OCI-LY7 (cell line): ENCODE measurements around the gene TOM1L2. TPM values are rescaled to one million over a fixed set of nuclear protein-coding genes. Genes with fewer than 3 reads are reported as not detected.

Experiments
- BruUV-seq: library from RNA; stranded (reverse); fragments of 400-500 nt; replicated peaks from 2 replicates; lab custom pipeline; 2021; lab: Mats Ljungman, UMichigan
- CTCF ChIA-PET: fragments of 300-600 bp; sonication (Branson Sonifier 250); formaldehyde crosslinking; loops from one replicate; lab custom pipeline; 2022; ENCODE audit warnings: antibody characterized with exemption; ENCODE audit not compliant: unreplicated experiment; lab: Charles Lee
- POLR2A ChIA-PET: fragments of 300-600 bp; sonication (Branson Sonifier 250); formaldehyde crosslinking; loops from one replicate; lab custom pipeline; 2022; ENCODE audit warnings: antibody characterized with exemption; lab: Charles Lee
- DNase-seq: peaks from one replicate; pipeline ENCODE4 v3.0.0-alpha.2; 2015; ENCODE audit warnings: low spot score
- H2AFZ ChIP-seq: fragments of 200-600 bp; sonication (generic), shearing (Covaris generic); 2 replicates; pipeline ENCODE4 v1.6.1; 2014; ENCODE audit warnings: mild to moderate bottlenecking, antibody characterized with exemption, low read length, moderate library complexity
- H3K27ac ChIP-seq: fragments of 200-600 bp; sonication (generic); 2 replicates; pipeline ENCODE4 v1.5.1; 2014; ENCODE audit warnings: mixed run types, low read depth, mild to moderate bottlenecking, moderate library complexity, low read length, inconsistent platforms; ENCODE audit not compliant: poor library complexity, severe bottlenecking
- H3K36me3 ChIP-seq: fragments of 200-600 bp; sonication (generic); 2 replicates; pipeline ENCODE4 v1.6.1; 2014; ENCODE audit warnings: mild to moderate bottlenecking, antibody characterized with exemption, low read length, moderate library complexity, mixed read lengths; ENCODE audit not compliant: insufficient read depth
- H3K4me1 ChIP-seq: fragments of 200-600 bp; sonication (generic); 2 replicates; pipeline ENCODE4 v1.5.1; 2014; ENCODE audit warnings: mild to moderate bottlenecking, low read length; ENCODE audit not compliant: insufficient read depth, poor library complexity, severe bottlenecking
- H3K4me2 ChIP-seq: fragments of 200-600 bp; sonication (generic); 2 replicates; pipeline ENCODE4 v1.6.1; 2014; ENCODE audit warnings: mild to moderate bottlenecking, low read length
- H3K4me3 ChIP-seq: fragments of 200-600 bp; sonication (generic); 2 replicates; pipeline ENCODE4 v1.5.1; 2014; ENCODE audit warnings: mild to moderate bottlenecking, low read depth, low read length; ENCODE audit not compliant: poor library complexity, severe bottlenecking
- H3K79me2 ChIP-seq: fragments of 200-600 bp; sonication (generic); 2 replicates; pipeline ENCODE4 v1.6.1; 2016; ENCODE audit warnings: low read depth, mild to moderate bottlenecking, low read length, moderate library complexity, mixed read lengths; ENCODE audit not compliant: insufficient read depth
- H3K9me2 ChIP-seq: fragments of 200-600 bp; sonication (generic); 2 replicates; pipeline ENCODE4 v1.6.1; 2016; ENCODE audit warnings: mild to moderate bottlenecking, low read length, mixed read lengths; ENCODE audit not compliant: insufficient read depth
- H3K9me3 ChIP-seq: fragments of 200-600 bp; sonication (generic); 2 replicates; pipeline ENCODE4 v1.6.1; 2014; ENCODE audit warnings: mild to moderate bottlenecking, mixed run types, low read length, mixed read lengths
- H4K20me1 ChIP-seq: fragments of 200-600 bp; sonication (generic); 2 replicates; pipeline ENCODE4 v1.6.1; 2014; ENCODE audit warnings: mild to moderate bottlenecking, antibody characterized with exemption, low read length, moderate library complexity, mixed read lengths; ENCODE audit not compliant: insufficient read depth
- EZH2phosphoT487 ChIP-seq: fragments of 200-600 bp; sonication (generic); IDR thresholded peaks from 2 replicates; pipeline ENCODE4 v1.6.1; 2018; ENCODE audit warnings: low read depth, borderline replicate concordance, mild to moderate bottlenecking, mixed run types, antibody characterized with exemption, low read length, moderate library complexity, mixed read lengths
- intact Hi-C: fragments of 100-400 bp; cut with micrococcal nuclease; formaldehyde crosslinking; loops from one replicate; pipeline ENCODE4 v1.10.0; 2022; ENCODE audit not compliant: unreplicated experiment
- total RNA-seq, 2 experiments: library from RNA; depleted of rRNA in 1 of 2; stranded (reverse); fragments of >200 nt in 1 of 2; shearing (Covaris generic) in 1 of 2; gene quantifications; 2 replicates each; pipeline ENCODE4 v1.2.3, GENCODE V29; 2014 to 2022
- TF ChIP-seq, protein P1 (sequence below): fragments of 200-600 bp; sonication (generic); conservative IDR thresholded peaks from 2 replicates; pipeline ENCODE4 v1.5.1; 2014; ENCODE audit warnings: mild to moderate bottlenecking, antibody characterized with exemption, low read length, moderate library complexity, mixed read lengths

Gene TOM1L2
- total RNA-seq, 2 experiments from 2014 or later: 4.9 to 14.3 TPM

DNA sequence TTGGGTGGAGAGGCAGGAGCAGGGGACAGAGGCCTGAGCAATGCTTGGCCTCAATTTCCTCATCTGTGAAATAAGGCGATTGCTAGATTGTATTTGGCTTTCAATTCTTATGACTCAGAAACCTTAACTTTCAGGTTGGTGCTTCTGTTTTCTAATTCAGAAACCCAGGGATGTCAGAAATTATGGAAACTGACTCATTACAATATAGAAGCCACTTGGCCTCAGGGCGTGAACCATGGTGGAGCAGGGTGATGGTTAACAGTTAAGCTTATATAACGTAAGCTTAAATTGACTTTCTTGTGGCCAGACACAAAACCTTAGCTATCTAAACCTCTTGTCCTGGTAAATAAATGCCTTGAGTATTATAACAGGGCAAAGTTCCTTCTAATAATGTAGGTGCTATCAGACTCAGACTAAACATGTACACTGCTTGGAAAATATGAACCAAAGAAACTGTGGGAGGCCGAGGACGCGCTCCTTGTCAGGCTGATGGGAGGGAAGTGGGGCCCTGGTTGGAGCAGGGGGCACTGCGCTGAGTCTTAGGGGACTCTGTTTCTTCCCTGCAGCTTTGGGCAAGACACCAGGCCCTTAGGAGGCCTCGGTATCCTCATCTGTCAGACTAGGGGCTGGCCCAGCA lies 118.3 kb downstream of the TOM1L2 start:
- no peaks in the 10 kb centered on the region for H3K79me2 ChIP-seq
- H4K20me1 ChIP-seq: no peaks in the 10 kb centered on the region
- BruUV-seq: no TSS peak
- H3K9me2 ChIP-seq: no peaks in the 10 kb centered on the region
- TF ChIP-seq, protein P1, sequence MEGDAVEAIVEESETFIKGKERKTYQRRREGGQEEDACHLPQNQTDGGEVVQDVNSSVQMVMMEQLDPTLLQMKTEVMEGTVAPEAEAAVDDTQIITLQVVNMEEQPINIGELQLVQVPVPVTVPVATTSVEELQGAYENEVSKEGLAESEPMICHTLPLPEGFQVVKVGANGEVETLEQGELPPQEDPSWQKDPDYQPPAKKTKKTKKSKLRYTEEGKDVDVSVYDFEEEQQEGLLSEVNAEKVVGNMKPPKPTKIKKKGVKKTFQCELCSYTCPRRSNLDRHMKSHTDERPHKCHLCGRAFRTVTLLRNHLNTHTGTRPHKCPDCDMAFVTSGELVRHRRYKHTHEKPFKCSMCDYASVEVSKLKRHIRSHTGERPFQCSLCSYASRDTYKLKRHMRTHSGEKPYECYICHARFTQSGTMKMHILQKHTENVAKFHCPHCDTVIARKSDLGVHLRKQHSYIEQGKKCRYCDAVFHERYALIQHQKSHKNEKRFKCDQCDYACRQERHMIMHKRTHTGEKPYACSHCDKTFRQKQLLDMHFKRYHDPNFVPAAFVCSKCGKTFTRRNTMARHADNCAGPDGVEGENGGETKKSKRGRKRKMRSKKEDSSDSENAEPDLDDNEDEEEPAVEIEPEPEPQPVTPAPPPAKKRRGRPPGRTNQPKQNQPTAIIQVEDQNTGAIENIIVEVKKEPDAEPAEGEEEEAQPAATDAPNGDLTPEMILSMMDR: no peak
- TF ChIP-seq EZH2phosphoT487: no peak
- no peaks in the 10 kb centered on the region for H3K36me3 ChIP-seq
- H3K4me3 ChIP-seq: no peak overlapping the region
- CTCF ChIA-PET: interaction anchor here (0.5 to 0.7 kb wide), 2 partner anchors 19 to 20 kb away, joined by 3 read pairs; no protein-coding TSS in a partner anchor
- intact Hi-C loops: no loop called here
- DNase-seq: no peak
- H3K27ac ChIP-seq: no peak overlapping the region
- no peak overlapping the region for H3K4me2 ChIP-seq
- H3K9me3 ChIP-seq: no peaks in the 10 kb centered on the region
- POLR2A ChIA-PET: no interaction called here
- H3K4me1 ChIP-seq: peaks cover 17% of the 10 kb centered on the region
- no peak overlapping the region for H2AFZ ChIP-seq

DNA sequence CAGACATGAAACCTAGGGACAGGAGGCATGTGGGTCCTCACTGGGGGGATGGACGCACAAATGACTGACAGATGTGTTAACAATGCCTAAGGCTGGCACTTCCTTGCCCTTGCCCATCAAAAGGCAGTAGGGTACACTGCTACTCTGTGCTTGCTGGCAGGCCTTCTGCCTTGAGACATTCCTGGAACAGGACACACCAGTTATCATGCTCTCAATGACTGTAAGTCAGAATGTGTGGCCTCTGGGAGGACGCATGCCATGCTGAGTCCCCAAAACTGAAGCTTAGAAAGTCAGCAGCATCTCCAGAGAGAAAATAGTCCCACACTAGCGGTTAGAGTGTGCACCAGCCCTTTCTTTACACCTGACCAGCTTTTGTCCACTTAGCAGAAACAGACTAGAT lies 119.3 kb downstream of the TOM1L2 start:
- intact Hi-C loops: no loop called here
- Histone ChIP-seq H3K79me2 (no peaks in the 10 kb centered on the region), H3K4me3 (no peak overlapping the region), H3K4me2 (no peak overlapping the region), H3K36me3 (no peaks in the 10 kb centered on the region), H3K4me1 (peaks cover 23% of the 10 kb centered on the region), H3K27ac (no peak overlapping the region), H3K9me2 (no peaks in the 10 kb centered on the region), H3K9me3 (no peaks in the 10 kb centered on the region), H2AFZ (no peak overlapping the region), H4K20me1 (no peaks in the 10 kb centered on the region)
- CTCF ChIA-PET: no interaction called here
- POLR2A ChIA-PET: no interaction called here
- BruUV-seq: no TSS peak
- TF ChIP-seq EZH2phosphoT487: no peak
- TF ChIP-seq, protein P1: no peak
- no peak for DNase-seq
